Stomach (tissue), 4 donors: Measurements from ENCODE around the gene LGALS8.
A peak's percentile ranks its signal among the peaks of the same experiment; 100 is the strongest.

Experiments
- EP300 ChIP-seq: sonication (generic); formaldehyde crosslinking; IDR thresholded peaks from one replicate; pipeline ENCODE4 v1.6.1; 2017; ENCODE audit warnings: antibody characterized with exemption
- POLR2AphosphoS5 ChIP-seq, 3 donors: sonication (generic); formaldehyde crosslinking; IDR thresholded peaks; one replicate each; pipeline ENCODE4 v1.6.1; 2016; ENCODE audit warnings: antibody characterized with exemption in 3 of 3
- TF ChIP-seq, protein P1 (sequence below), 7 experiments: fragments of 450-650 bp in 4 of 7; fragments of 200-600 bp in 3 of 7; sonication (generic) in 3 of 7; IDR thresholded peaks; one replicate each; pipeline ENCODE4 v1.5.1; 2016 to 2019; ENCODE audit warnings: antibody characterized with exemption in 7 of 7, control low read depth in 2 of 7, mild to moderate bottlenecking in 1 of 7

DNA sequence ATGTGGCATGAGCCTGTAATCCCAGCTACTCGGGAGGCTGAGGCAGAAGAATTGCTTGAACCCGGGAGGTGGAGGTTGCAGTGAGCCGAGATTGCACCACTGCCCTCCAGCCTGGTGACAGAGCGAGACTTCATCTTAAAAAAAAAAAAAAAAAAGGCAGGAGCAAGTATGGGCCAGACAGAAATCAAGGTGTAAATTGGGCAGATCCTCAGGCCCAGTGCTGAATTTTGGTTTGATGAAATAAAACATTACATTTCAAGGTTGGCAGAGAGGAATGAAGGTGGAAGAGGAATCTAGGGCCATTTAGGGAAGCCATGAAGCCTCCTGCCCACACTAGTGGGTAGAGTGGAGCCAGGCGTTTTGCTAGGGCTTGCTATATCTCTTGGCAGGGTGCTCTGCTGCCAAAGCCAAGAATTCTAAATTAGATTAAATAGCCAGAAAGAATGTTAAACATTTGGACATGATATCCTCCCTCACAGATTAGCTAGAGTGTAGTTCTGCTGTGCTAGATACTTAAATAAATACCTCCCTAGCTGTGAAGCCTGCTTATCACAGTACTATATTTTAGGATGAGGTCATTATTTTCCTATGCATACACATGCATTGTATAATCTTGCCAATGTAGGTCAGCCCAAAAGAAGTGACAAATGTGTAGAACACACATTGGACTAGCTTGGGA, 16.6 kb upstream of the LGALS8 start:
- TF ChIP-seq, protein P1, sequence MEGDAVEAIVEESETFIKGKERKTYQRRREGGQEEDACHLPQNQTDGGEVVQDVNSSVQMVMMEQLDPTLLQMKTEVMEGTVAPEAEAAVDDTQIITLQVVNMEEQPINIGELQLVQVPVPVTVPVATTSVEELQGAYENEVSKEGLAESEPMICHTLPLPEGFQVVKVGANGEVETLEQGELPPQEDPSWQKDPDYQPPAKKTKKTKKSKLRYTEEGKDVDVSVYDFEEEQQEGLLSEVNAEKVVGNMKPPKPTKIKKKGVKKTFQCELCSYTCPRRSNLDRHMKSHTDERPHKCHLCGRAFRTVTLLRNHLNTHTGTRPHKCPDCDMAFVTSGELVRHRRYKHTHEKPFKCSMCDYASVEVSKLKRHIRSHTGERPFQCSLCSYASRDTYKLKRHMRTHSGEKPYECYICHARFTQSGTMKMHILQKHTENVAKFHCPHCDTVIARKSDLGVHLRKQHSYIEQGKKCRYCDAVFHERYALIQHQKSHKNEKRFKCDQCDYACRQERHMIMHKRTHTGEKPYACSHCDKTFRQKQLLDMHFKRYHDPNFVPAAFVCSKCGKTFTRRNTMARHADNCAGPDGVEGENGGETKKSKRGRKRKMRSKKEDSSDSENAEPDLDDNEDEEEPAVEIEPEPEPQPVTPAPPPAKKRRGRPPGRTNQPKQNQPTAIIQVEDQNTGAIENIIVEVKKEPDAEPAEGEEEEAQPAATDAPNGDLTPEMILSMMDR (IDR thresholded peaks at IDR 0.05), result no peak
- TF ChIP-seq EP300 (no peak), POLR2AphosphoS5 (IDR thresholded peaks at IDR 0.05) (peak in 2 of 3 donors; percentile 49 to 78)
